DMS 273 (cell line): ENCODE measurements around the gene SRP14.

Source experiments
- DNase-seq: peaks from one replicate; lab custom pipeline; 2025; ENCODE audit not compliant: unreplicated experiment; lab: John Stamatoyannopoulos, UW

The SRP14 gene

DNA sequence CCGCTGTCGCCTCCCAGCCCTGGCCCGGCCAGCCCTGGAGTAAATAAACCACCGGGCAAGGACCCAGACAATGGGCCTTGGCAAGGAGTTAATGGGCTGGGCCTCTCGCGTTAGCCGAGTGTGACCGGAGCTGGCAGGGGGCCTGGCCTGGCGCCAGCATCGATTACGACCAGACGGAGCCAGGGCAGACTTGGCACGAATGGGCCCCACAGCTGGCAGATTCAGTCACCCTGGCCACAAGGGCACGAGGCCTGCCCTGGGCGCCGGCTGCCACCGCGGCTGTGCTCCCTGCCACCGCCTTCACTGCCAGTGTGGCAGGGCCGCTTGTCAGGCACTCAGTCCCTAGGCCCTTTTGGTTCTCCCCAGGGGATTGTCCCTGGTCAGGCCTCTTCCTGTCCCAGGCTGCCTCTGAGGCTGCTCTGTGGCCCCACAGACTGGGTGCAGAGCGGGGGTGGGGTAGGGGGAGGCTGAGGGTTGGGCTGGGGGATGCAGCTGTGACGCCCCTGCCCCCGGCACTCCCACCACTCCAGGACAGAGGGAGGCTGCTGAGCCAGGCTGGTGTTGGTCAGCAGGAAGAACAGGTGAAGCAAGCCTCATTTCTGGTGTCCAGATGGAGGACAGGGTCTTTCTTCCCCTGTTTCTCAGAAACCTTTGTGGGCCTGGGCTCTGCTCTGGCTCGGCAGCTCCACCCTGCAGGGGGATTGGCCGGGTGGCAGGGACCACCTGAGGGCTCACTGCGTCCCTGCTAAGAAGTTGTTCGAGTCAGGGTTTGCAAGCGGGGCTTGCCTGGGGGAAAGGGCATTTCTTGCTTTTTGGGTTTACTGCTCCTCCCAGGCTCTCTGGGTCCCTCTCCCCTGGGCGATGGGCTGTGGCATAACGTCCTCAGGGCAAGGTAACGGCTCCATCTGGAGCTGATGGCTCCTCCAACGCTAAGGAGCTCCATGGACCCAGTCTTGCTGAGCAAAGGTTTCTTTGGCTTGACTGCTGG lies 30.5 kb upstream of the SRP14 start:
- DNase-seq: peak; percentile 97

DNA sequence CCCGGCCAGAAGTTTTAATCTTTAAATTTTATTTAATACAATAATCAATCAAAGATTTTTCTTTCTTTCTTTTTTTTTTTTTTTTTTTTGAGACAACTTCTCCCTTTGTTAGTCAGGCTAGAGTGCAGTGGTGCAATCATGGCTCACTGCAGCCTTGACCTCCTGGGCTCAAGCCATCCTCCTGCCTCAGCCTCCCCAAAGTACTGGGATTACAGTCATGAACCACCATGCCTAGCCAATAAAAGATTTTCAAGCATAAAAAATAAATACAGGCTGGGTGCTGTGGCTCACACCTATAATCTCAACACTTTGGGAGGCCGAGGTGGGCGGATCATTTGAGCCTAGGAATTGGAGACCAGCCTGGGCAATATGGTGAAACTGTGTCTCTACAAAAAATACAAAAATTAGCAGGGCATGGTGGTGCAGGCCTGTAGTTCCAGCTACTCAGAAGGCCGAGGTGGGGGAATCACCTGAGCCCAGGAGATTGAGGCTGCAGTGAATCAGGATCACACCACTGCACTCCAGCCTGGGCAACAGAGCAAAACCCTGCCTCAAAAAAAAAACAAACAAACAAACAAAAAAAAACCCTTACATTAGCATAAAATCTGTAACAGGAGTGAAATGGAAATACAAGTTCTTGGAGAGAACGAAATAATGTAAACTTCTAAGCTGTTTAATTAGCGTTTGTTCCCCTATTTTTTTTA lies 29.1 kb upstream of the SRP14 start:
- no peak for DNase-seq

DNA sequence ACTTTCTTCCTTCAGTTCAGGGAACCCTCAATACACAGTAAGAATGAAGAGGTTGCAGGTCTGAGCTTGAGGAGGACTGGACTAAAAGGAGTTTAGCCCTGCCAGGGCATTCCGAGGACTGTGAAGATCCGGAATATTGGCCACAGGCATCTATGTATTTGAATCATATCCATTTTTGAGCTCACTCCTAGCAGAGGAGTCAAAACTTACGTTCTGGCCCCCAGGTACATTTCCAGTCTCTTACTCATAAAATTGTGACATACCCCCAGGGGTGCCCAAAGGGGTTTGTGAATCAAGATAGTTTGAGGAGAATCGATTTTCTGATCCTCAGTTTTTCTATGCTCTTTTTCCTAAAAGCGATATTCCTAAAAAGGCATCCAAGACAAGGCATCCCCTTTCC lies 27.6 kb upstream of the SRP14 start:
- DNase-seq: no peak

DNA sequence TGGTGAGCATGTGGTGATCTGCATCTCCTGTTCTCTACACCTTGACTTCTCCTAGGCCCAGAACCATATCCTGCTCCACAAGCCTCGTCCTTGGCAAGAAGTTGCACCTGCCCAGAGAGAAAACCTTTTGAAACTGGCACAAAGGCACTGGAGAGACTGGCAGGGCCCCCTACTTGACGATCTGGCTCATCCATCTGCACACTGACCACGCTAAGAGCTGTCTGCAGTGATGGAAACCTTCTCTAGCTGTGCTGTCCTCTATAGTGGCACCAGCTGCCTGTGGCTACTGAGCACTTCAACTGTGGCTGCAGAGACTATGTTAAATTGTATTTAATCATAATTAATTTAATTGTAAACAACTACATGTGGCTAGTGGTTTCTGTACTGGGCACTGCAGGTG lies 26.2 kb upstream of the SRP14 start:
- no peak for DNase-seq

DNA sequence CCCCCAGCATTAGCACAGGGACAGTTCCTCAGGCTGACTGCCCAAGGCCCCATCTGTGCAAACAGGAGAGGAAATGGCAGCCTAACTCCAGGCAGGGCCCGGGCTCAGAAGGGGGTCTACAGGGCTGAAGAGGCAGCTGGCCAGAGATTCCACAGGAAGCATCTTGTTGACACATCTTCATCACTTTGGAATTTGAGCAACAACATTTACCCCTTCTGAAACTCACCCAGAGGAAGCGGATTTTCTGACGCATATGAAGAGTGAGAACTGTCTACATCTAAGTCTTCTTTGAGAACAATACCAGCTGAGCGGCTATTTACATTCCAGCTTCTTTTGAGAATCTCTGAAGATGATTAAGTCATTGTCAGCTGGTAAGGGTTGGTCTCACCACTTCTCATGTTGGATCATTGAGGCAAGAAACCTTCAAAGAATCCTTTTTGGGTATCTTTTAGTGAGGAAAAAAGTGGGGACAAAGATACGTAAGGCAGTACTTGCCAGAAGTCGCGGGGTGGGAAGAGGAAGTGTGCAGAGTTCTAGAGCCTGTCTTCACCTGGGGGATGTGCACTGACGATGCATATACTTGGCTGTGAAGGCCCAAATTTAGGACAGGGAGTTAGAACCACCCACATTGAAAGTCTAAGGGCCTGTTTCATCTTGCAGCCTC lies 25.4 kb upstream of the SRP14 start:
- DNase-seq: no peak

DNA sequence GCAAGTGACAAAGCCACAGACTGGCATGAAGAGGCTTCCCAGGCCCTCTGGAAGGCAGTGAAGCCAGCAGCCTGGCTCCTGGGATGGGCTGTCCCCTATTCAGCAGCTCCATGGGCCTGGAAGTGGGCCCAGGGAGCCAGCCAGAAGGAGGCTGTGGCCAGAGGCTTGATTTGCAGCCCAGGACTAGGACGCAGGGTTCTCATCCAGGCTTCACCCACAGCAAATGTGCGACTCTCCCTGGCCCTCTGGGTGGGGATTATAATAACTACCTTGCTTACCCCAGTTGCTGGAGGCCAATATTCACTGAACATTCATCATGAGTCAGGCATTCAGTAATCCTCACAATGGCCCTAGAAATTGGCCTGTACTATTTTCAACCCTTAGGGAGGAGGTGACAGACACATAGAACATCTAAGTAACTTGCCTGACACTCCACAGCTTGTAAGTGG lies 24.6 kb upstream of the SRP14 start:
- DNase-seq: peak; percentile 49

DNA sequence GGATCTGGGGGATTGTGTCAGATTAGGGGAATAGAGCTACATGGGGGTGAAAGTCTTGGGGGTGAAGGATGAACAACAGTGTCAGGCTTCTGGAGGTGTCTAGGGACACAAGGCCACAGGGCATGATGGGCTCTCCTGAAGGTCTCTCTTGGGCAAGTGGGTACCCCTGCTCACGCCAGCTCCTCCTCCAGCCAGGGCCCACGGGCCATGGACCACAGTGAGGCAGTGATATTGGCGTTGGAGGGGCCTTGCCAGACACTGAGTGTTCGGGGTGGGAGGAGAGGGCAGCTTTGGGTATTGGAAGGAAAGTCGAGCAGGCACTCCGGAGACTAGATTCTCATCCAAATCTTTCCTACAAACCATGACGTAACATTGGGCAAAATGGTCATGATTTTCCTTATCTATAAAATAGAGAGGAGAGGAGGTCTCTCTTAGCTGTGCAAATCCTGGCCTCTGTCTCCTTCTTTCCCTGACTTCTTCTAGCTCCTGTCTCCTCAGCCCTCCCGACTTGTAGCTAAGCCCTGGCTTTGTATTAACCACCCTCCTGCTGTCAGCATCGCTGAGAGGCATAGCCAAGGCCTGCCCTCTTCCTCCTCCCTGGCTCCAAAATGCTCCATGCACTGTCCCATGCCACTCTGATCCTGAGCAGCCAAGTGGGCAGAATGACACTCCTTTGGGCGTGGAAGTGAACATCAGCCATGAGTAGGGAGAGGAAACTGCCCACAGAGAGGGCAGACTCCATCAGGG lies 24.0 kb upstream of the SRP14 start:
- no peak for DNase-seq

DNA sequence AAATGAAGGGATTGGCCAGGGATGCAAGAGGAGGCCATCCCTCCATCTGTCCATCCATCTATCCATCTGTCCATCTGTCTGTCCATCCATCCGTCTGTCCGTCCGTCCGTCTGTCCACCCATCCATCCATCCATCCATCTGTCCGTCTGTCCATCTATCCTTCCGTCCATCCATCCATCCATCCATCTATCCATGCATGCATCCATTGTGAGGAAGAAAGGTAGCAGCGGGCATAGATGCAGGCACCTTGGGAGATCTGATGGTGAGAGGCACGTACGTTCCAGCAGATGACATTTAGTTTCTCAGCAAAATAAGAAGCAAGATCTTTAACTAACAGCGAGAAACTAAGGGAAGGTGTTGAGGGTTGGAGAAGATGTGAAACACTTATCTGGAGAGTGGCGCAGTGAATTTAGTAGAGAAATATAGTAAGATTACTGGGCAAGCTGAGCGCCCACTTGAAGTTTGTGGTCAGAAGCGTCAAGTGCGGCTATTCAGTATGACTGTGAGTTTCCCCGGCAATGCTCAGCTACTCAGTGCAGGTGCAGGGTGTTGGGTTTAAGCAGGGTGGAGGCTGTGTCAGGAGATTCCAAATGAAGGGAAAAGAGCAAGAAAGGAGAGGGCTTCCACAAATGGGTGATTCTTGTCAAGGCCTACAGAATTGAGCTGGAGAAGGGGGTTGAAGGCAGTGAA lies 22.4 kb upstream of the SRP14 start:
- no peak for DNase-seq

DNA sequence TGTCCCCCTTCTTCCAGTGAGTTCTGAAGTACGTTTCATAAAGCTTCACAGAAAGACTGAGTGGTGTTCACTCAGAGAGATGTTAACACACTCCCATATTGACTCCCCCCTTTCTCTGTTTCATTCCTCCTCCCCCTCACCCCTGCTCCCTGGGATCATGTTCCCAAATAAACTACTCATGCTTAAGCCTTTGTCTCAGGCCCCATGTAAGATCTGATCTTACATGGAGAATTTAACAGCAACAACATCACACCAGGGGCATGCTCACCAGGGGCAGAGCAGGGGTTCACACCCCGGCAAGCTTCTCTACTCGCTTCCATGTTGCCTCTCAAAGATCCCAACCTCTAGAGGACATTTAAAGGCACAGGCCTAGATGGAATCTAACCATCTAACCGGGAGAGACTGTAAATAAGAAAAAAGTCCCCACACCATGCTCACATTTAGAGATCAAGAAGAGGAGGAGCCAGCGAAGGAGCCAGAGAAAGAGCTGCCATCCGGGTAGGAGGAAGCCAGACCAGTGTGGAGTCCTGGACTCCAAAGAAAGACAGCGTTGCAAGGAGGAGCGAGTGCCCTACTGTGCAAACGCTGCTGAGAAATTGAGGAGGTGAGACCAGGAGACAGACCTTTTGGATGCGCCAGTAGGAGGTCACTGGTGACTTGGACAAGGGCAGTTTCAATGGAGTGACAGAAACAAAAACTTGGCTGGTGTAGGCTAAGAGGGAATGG lies 21.4 kb upstream of the SRP14 start:
- DNase-seq: no peak

DNA sequence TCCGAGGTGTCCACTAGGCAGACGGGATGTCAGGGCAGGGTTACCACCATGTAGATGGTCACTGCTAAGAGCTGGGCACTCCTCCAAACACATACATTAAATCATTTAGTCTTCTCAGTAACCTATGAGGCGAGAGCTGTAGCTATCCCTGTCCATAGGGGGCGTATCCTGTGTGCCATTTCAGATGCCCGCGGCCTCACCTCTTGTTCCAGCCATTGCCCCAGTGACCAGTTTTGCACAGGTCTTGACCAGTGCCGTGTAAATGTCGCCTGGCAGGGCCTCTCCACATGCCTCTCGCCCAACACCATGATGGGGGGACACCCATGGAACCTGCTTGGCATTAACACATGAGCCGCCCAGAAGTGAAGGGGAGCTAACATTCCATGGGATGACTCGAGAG lies 20.8 kb upstream of the SRP14 start:
- no peak for DNase-seq

DNA sequence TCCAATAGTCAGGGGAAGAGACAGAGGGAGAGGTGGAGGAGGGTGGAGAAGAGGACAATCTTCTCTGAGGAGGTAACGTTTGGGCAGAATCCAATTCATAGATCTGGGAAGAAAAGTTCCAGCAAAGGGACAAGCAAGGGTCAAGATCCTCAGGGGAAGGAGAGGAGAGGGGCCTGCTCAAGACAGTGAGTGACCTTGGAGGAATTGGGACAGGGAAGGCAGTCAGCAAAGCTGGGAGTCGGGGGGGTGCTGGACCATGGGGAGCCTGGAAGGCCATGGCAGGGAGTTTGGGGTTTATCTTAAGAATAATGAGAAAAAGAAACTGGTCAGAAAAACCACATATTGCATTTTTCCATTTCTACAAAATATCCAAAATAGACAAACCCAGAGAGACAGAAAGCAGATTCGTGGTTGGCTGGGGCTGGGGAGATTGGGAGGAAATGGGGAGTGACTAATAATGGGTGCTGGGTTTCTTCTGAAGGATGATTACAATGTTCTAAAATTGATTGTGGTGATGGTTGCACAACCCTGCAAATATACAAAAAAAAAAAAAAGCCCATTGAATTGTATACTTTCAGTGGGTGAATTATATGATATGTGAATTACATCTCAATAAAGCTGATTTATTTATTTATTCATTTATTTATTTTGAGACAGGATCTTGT lies 19.6 kb upstream of the SRP14 start:
- no peak for DNase-seq

DNA sequence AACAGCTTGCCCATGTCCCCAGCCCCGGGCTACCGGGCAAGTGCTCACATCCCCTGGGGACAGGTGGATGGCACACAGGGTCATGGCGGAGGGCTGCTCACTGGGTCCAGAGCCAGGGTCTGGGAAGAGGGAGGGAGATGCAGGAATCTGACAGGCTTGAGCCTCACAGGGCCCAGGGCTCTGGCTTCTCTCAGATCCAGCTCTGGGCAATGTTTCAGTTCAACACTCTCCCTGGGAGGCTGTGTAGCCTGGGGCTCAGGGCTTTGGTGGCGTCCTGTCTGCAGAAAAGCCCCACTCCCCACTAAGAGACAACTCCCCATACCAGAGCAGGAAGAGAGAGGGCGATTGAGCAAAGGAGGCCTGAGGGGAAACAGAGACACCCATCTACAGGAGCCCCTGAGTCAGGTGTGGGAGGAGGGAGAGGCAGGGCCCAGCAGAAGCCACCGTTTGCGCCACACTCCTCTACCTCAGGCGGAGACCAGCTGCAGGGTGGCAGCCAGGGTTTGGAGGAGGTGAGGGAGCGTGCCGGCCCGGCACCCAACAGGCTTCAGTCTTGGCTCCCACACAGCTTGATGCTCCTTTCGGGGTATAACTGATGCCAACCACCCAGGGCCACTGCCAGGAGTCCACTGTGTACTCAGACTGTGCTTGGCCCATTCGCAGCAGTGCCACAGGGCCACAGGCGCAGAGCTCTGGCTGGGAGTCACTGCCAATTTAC lies 16.8 kb upstream of the SRP14 start:
- DNase-seq: no peak

DNA sequence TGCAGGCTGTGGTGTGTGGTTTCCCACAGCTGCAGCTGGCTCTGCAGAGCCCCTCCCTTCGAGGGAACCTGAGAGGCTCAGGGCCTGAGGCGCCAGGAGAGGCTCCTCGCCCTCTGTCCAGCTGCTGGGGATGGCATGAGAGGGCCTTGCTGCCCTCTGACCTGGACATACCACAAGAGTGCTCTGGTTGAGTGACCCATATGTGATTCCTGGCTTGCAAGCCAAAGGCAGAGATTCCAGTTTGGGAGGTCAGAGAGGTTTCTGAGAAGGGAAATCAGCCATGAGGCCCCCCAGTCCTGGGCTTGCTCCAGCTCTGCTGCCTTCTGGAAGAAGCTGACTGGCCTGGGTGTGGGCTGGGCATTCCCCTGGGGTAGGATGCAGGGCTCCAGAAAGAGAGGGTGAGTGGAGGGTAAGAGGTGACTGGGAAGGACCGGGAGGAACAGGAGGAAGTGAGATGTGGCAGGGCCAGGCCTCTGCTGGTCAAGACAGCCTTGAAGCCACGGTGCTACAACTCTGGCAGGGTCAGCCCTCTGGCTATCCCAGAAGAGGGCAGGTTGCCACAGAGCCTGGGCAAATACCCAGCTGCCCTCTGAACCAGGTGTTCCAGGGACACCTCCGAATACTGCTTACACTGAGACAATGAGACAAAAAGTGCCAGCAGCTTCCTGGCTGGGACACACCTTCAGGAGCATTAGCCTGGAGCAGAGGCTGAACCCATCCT lies 16.0 kb upstream of the SRP14 start:
- DNase-seq: no peak

DNA sequence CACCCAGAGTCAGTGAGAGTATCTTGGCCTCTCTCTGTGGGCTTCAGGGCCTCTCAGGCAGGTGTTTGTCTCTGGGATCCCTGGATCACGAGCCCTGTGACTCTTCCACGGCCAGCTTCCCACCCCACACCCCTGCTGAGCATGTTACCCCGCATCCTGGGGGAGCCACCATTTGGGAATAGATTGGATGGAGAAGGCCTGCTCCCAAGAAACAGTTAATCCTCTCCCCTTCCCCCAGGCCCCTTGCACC lies 15.5 kb upstream of the SRP14 start:
- DNase-seq: no peak

DNA sequence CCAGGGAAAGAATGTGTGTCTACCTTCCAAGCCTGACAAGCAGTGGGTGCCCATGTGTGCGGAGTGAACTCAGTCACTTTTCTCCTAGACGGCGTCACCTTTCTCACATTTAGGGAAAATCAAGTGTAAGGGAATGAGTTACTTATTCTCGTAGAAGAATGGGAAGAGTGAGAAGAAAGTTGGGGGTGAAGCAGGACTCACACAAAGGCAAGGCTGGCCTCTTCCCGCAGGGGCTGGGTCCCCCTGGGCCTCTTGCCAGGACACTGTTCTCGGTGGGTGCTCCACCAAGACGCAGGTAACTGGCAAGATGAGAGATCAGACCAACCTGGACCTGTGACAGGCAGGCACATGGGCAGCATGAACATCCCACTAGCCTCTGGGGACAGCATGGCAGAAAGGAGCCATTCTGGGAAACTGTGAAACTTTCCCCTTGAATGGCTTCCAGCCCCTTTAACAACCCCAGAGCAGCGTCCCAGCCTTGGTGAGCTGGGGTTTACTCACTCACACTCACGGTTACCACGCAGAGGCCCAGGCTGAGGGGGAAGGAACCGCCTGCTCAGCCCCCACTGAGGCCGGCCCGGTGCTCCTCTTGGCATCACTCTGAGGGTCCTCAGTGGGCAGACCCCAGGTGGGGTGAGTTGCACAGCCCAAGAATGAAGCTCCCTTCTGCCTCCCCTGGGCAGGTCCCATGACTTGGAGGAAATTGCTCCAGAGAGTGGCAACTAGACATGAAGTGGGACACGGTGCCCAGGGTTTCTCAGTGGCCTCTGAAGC lies 15.0 kb upstream of the SRP14 start:
- DNase-seq: no peak

DNA sequence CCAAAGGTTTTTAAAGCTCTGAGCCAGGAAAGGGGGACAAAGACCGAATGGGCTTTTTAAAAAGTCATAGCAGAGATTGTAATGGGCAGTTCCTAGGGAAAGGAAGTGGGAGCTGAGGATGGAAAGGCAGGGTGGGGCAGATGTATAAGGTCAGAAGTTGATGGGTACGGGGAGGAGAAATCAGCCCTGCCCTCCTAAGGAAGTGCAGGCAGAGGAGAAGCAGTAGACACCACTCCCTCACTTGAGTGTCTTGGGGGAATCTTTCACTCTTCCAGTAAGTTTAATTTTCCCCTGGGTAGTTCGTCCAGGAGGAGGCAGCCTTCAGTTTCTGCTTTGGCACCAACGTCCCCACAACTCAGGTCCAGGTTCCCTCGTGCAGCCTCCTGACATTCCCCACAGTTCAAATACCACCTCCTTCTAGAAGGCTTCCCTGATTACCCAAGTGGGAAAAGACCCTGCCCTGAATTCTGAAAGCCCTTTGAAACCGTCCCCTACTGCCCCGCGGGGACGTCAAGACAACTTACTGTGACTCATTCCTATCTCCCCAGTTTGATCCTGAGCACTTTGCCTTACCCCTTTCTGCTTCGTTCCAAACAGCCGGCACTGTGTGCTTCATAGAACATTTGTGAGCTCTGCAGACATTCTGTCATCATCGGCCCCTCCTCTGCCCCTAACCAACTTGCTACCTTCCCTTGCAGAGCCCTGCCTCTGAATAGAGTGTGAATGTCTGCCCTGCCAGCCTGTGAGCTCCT lies 14.3 kb upstream of the SRP14 start:
- DNase-seq: no peak

DNA sequence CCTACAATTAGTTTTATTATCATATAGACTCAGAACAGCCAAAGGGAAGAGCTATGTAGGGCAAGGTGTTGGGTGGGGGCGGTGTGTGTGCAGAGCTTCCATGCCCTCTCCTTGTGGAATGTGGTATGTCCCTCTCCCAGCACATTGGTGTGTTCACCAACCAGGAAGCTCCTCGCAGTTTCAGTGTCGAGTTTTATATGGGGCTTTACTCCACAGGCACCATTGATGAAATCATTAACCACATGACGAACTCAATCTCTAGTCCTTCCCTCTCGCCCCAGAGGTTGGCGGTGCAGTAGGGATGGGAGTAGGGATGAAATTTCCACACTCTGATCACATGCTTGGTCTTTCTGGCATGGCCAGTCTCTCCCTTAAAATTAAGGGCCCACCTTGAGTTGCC lies 13.6 kb upstream of the SRP14 start:
- DNase-seq: no peak
